Fibroblast of the conjunctiva (primary cell): ENCODE data around the gene SENP6.
"Not testable (repeated sequence)": the region's sequence is repeated elsewhere in the genome, so short reads cannot be mapped to it uniquely, and the experiment has no call there.

Source experiments
- DNase-seq: peaks from one replicate; pipeline ENCODE4 v3.0.0-alpha.2; 2010; ENCODE audit warnings: low read depth

SENP6 gene

GRCh38 chr6:75601304-75602245, at the start of gene SENP6:
SENP6 (plus strand) TSS chr6:75601880; CDS start chr6:75602525, 645 bp downstream.
- peak; percentile 65 for DNase-seq

GRCh38 chr6:75556240-75556639, 45.4 kb upstream of the SENP6 start:
- DNase-seq = no peak

- DNase-seq = no peak
These were observed 44.6 kb upstream of the SENP6 start for GRCh38 chr6:75557068-75557467.

- peak; percentile 9 for DNase-seq
These were observed 38.6 kb upstream of the SENP6 start for GRCh38 chr6:75563032-75563431.

GRCh38 chr6:75566137-75566767, 35.4 kb upstream of the SENP6 start:
- no peak for DNase-seq

GRCh38 chr6:75568100-75568499, 33.6 kb upstream of the SENP6 start:
- no peak for DNase-seq

GRCh38 chr6:75568965-75569364, 32.7 kb upstream of the SENP6 start:
- no peak for DNase-seq

- DNase-seq = not testable (repeated sequence)
These were observed 31.0 kb upstream of the SENP6 start for GRCh38 chr6:75570671-75571070.

- no peak for DNase-seq
These were observed 29.6 kb upstream of the SENP6 start for GRCh38 chr6:75572072-75572471.

- DNase-seq = no peak
These were observed 21.7 kb upstream of the SENP6 start for GRCh38 chr6:75579951-75580350.

- no peak for DNase-seq
These were observed 20.4 kb upstream of the SENP6 start for GRCh38 chr6:75581231-75581630.

- not testable (repeated sequence) for DNase-seq
These were observed 17.1 kb upstream of the SENP6 start for GRCh38 chr6:75584552-75584951.

- DNase-seq = no peak
These were observed 12.7 kb upstream of the SENP6 start for GRCh38 chr6:75588948-75589347.

GRCh38 chr6:75590370-75590769, 11.3 kb upstream of the SENP6 start:
- DNase-seq = no peak

- not testable (repeated sequence) for DNase-seq
These were observed 5.3 kb upstream of the SENP6 start for GRCh38 chr6:75596380-75596779.

- DNase-seq = no peak
These were observed 912 bp upstream of the SENP6 start for GRCh38 chr6:75600768-75601167.

- no peak for DNase-seq
These were observed 796 bp downstream of the SENP6 start for GRCh38 chr6:75602246-75603105.

GRCh38 chr6:75603106-75603420, 1.4 kb downstream of the SENP6 start:
- DNase-seq = no peak

- no peak for DNase-seq
These were observed 2.6 kb downstream of the SENP6 start for GRCh38 chr6:75604294-75604693.

- DNase-seq = no peak
These were observed 4.0 kb downstream of the SENP6 start for GRCh38 chr6:75605635-75606034.

- no peak for DNase-seq
These were observed 6.6 kb downstream of the SENP6 start for GRCh38 chr6:75608304-75608703.

GRCh38 chr6:75608956-75609533, 7.4 kb downstream of the SENP6 start:
- no peak for DNase-seq
